Stomach smooth muscle (tissue), 2 donors: ENCODE measurements around the gene TMEM117.

Experiments
- H3K27ac ChIP-seq: one replicate; pipeline ENCODE4 v1.7.0; 2013; ENCODE audit warnings: mild to moderate bottlenecking, low read length, inconsistent platforms
- H3K27me3 ChIP-seq, 2 donors: one replicate each; pipeline ENCODE4 v1.7.0; 2013; ENCODE audit warnings: low read length in 2 of 2; ENCODE audit not compliant: insufficient read depth in 2 of 2, control insufficient read depth in 1 of 2
- H3K36me3 ChIP-seq, 2 donors: one replicate each; pipeline ENCODE4 v1.7.0; 2013; ENCODE audit warnings: low read length in 2 of 2; ENCODE audit not compliant: control insufficient read depth in 2 of 2, insufficient read depth in 2 of 2
- H3K4me1 ChIP-seq: one replicate; pipeline ENCODE4 v1.7.0; 2013; ENCODE audit warnings: low read length; ENCODE audit not compliant: control insufficient read depth, insufficient read depth
- H3K4me3 ChIP-seq, 2 donors: one replicate each; pipeline ENCODE4 v1.7.0; 2013; ENCODE audit warnings: low read length in 2 of 2
- H3K9ac ChIP-seq, 2 donors: one replicate each; pipeline ENCODE4 v1.7.0; 2013; ENCODE audit warnings: low read length in 2 of 2, mild to moderate bottlenecking in 1 of 2
- H3K9me3 ChIP-seq, 2 donors: one replicate each; pipeline ENCODE4 v1.7.0; 2013; ENCODE audit warnings: low read length in 2 of 2; ENCODE audit not compliant: control insufficient read depth in 2 of 2
- donor health status: healthy.
- donor health status: Pancreatic carcinoma.

TMEM117 gene

GRCh38 chr12:43957732-43958372, 122.0 kb downstream of the TMEM117 start:
- H3K27ac ChIP-seq, result no peak overlapping the region
- H3K9ac ChIP-seq, result no peak overlapping the region
- H3K4me1 ChIP-seq, result no peaks in the 10 kb centered on the region
- no peaks in the 10 kb centered on the region for H3K9me3 ChIP-seq
- H3K36me3 ChIP-seq, result no peaks in the 10 kb centered on the region
- H3K4me3 ChIP-seq, result no peak overlapping the region
- H3K27me3 ChIP-seq, result no peaks in the 10 kb centered on the region

GRCh38 chr12:43964033-43964432, 128.2 kb downstream of the TMEM117 start:
- Histone ChIP-seq H3K4me1 (no peaks in the 10 kb centered on the region), H3K4me3 (no peak overlapping the region), H3K27me3 (no peaks in the 10 kb centered on the region), H3K36me3 (no peaks in the 10 kb centered on the region), H3K9me3 (no peaks in the 10 kb centered on the region), H3K9ac (no peak overlapping the region), H3K27ac (no peak overlapping the region)

- no peaks in the 10 kb centered on the region for H3K27me3 ChIP-seq
- no peak overlapping the region for H3K9ac ChIP-seq
- no peaks in the 10 kb centered on the region for H3K36me3 ChIP-seq
- H3K4me1 ChIP-seq, result no peaks in the 10 kb centered on the region
- no peaks in the 10 kb centered on the region for H3K9me3 ChIP-seq
- H3K4me3 ChIP-seq, result no peak overlapping the region
- H3K27ac ChIP-seq, result no peak overlapping the region
These were observed 129.1 kb downstream of the TMEM117 start for GRCh38 chr12:43964961-43965360.

GRCh38 chr12:43965899-43966298, 130.0 kb downstream of the TMEM117 start:
- Histone ChIP-seq H3K9ac (no peak overlapping the region), H3K4me1 (no peaks in the 10 kb centered on the region), H3K9me3 (no peaks in the 10 kb centered on the region), H3K4me3 (no peak overlapping the region), H3K36me3 (no peaks in the 10 kb centered on the region), H3K27me3 (no peaks in the 10 kb centered on the region), H3K27ac (no peak overlapping the region)

GRCh38 chr12:43968736-43969135, 132.9 kb downstream of the TMEM117 start:
- no peak overlapping the region for H3K27ac ChIP-seq
- no peaks in the 10 kb centered on the region for H3K36me3 ChIP-seq
- no peaks in the 10 kb centered on the region for H3K9me3 ChIP-seq
- no peaks in the 10 kb centered on the region for H3K4me1 ChIP-seq
- no peak overlapping the region for H3K4me3 ChIP-seq
- no peaks in the 10 kb centered on the region for H3K27me3 ChIP-seq
- H3K9ac ChIP-seq, result no peak overlapping the region

GRCh38 chr12:43969882-43970281, 134.0 kb downstream of the TMEM117 start:
- Histone ChIP-seq H3K4me3 (no peak overlapping the region), H3K9me3 (no peaks in the 10 kb centered on the region), H3K4me1 (no peaks in the 10 kb centered on the region), H3K9ac (no peak overlapping the region), H3K27ac (no peak overlapping the region), H3K36me3 (no peaks in the 10 kb centered on the region), H3K27me3 (no peaks in the 10 kb centered on the region)

GRCh38 chr12:43973385-43973784, 137.5 kb downstream of the TMEM117 start:
- Histone ChIP-seq H3K27me3 (no peaks in the 10 kb centered on the region), H3K36me3 (no peaks in the 10 kb centered on the region), H3K4me1 (no peaks in the 10 kb centered on the region), H3K9me3 (no peaks in the 10 kb centered on the region), H3K4me3 (no peak overlapping the region), H3K27ac (no peak overlapping the region), H3K9ac (no peak overlapping the region)

GRCh38 chr12:43973993-43974392, 138.1 kb downstream of the TMEM117 start:
- H3K4me1 ChIP-seq, result no peaks in the 10 kb centered on the region
- H3K4me3 ChIP-seq, result no peak overlapping the region
- H3K36me3 ChIP-seq, result no peaks in the 10 kb centered on the region
- H3K27ac ChIP-seq, result no peak overlapping the region
- no peak overlapping the region for H3K9ac ChIP-seq
- no peaks in the 10 kb centered on the region for H3K9me3 ChIP-seq
- H3K27me3 ChIP-seq, result no peaks in the 10 kb centered on the region

GRCh38 chr12:43976027-43976426, 140.1 kb downstream of the TMEM117 start:
- Histone ChIP-seq H3K9ac (no peak overlapping the region), H3K36me3 (no peaks in the 10 kb centered on the region), H3K27me3 (no peaks in the 10 kb centered on the region), H3K4me3 (no peak overlapping the region), H3K27ac (no peak overlapping the region), H3K4me1 (no peaks in the 10 kb centered on the region), H3K9me3 (no peaks in the 10 kb centered on the region)

GRCh38 chr12:43978556-43978955, 142.7 kb downstream of the TMEM117 start:
- Histone ChIP-seq H3K4me3 (no peak overlapping the region), H3K27me3 (no peaks in the 10 kb centered on the region), H3K4me1 (no peaks in the 10 kb centered on the region), H3K27ac (no peak overlapping the region), H3K9me3 (no peaks in the 10 kb centered on the region), H3K9ac (no peak overlapping the region), H3K36me3 (no peaks in the 10 kb centered on the region)

- no peaks in the 10 kb centered on the region for H3K36me3 ChIP-seq
- no peaks in the 10 kb centered on the region for H3K27me3 ChIP-seq
- H3K4me3 ChIP-seq, result no peak overlapping the region
- H3K9me3 ChIP-seq, result no peaks in the 10 kb centered on the region
- H3K9ac ChIP-seq, result no peak overlapping the region
- no peak overlapping the region for H3K27ac ChIP-seq
- no peaks in the 10 kb centered on the region for H3K4me1 ChIP-seq
These were observed 143.6 kb downstream of the TMEM117 start for GRCh38 chr12:43979450-43979849.
